Activated naive CD8-positive, alpha-beta T cell treated with anti-CD3 and anti-CD28 coated beads, Interleukin-2, amount 10 ng/mL, durations not matched to agents 7 days and 5 days (primary cell): ENCODE measurements around the gene IKBKE. TPM values are rescaled to one million over a fixed set of nuclear protein-coding genes. Genes with fewer than 3 reads are reported as not detected.

Experiments used
- ATAC-seq: fragments of 150-1000 bp; cut with Tn5 transposase; one replicate; pipeline ENCODE4 v1.10.0; 2021; ENCODE audit warnings: low read depth, moderate library complexity
- POLR2A ChIA-PET: fragments of 350-600 bp; sonication (Branson Sonifier 250); formaldehyde crosslinking; loops from one replicate; lab custom pipeline; 2021; ENCODE audit warnings: antibody characterized with exemption; lab: Charles Lee
- DNase-seq: peaks from one replicate; pipeline ENCODE4 v3.0.0; 2021
- H3K27ac Mint-ChIP-seq: one replicate; pipeline ENCODE4 v1.8.0; 2022; ENCODE audit warnings: mild to moderate bottlenecking, mixed read lengths
- H3K27me3 Mint-ChIP-seq: one replicate; pipeline ENCODE4 v1.8.0; 2022; ENCODE audit warnings: mild to moderate bottlenecking, moderate library complexity, mixed read lengths
- H3K36me3 Mint-ChIP-seq: one replicate; pipeline ENCODE4 v1.8.0; 2021; ENCODE audit warnings: mild to moderate bottlenecking, mixed read lengths
- H3K4me1 Mint-ChIP-seq: one replicate; pipeline ENCODE4 v1.8.0; 2021; ENCODE audit warnings: mixed read lengths
- H3K4me3 Mint-ChIP-seq: one replicate; pipeline ENCODE4 v1.8.0; 2022; ENCODE audit warnings: mild to moderate bottlenecking, moderate library complexity, mixed read lengths
- H3K9me3 Mint-ChIP-seq: one replicate; pipeline ENCODE4 v1.8.0; 2021; ENCODE audit warnings: mixed read lengths
- total RNA-seq, 2 experiments: library from RNA; stranded (reverse); gene quantifications; one replicate each; pipeline ENCODE4 v1.2.3, GENCODE V29; 2021

IKBKE gene
- 10 to 100 TPM; 83.5 to 84.0 TPM for total RNA-seq

GRCh38 chr1:206469933-206470691 is at the start of gene IKBKE:
Gene IKBKE (plus strand): TSS chr1:206470476. CDS start chr1:206473228, 2,752 bp downstream.
- Mint-ChIP-seq H3K27ac (peak within 1 kb of the TSS; percentile 98), H3K4me1 (peaks cover 73% of the 10 kb centered on the region), H3K27me3 (no peaks in the 10 kb centered on the region), H3K4me3 (peak within 1 kb of the TSS; percentile 95), H3K36me3 (peaks cover 18% of the 10 kb centered on the region), H3K9me3 (no peaks in the 10 kb centered on the region)
- DNase-seq (peak; percentile 76), ATAC-seq (peak; percentile 60)
- POLR2A ChIA-PET = interaction anchor here (1.1 to 2.6 kb wide), 15 partner anchors 9 to 142 kb away, joined by 3 to 11 read pairs (median 4); partner anchors contain the start of genes EIF2D and RASSF5

GRCh38 chr1:206421616-206422340 is 48.5 kb upstream of the IKBKE start:
- peaks cover 35% of the 10 kb centered on the region for H3K36me3 Mint-ChIP-seq
- POLR2A ChIA-PET = no interaction called here
- no peak for DNase-seq
- H3K27me3 Mint-ChIP-seq = no peaks in the 10 kb centered on the region
- H3K4me3 Mint-ChIP-seq = no peak overlapping the region
- H3K9me3 Mint-ChIP-seq = no peaks in the 10 kb centered on the region
- H3K4me1 Mint-ChIP-seq = peaks cover 5% of the 10 kb centered on the region
- no peak overlapping the region for H3K27ac Mint-ChIP-seq
- no peak for ATAC-seq

- Mint-ChIP-seq H3K27me3 (no peaks in the 10 kb centered on the region), H3K36me3 (peaks cover 31% of the 10 kb centered on the region), H3K27ac (no peak overlapping the region), H3K4me1 (peaks cover 5% of the 10 kb centered on the region), H3K4me3 (no peak overlapping the region), H3K9me3 (no peaks in the 10 kb centered on the region)
- POLR2A ChIA-PET = no interaction called here
- DNase-seq (no peak), ATAC-seq (no peak)
Measured at GRCh38 chr1:206422525-206422924, 47.8 kb upstream of the IKBKE start.

- Mint-ChIP-seq H3K27ac (no peak overlapping the region), H3K4me3 (no peak overlapping the region), H3K4me1 (peaks cover 11% of the 10 kb centered on the region), H3K36me3 (peaks cover 25% of the 10 kb centered on the region), H3K27me3 (no peaks in the 10 kb centered on the region), H3K9me3 (no peaks in the 10 kb centered on the region)
- POLR2A ChIA-PET = no interaction called here
- DNase-seq (no peak), ATAC-seq (no peak)
Measured at GRCh38 chr1:206427291-206427690, 43.0 kb upstream of the IKBKE start.

GRCh38 chr1:206429421-206429820 is 40.9 kb upstream of the IKBKE start:
- POLR2A ChIA-PET = no interaction called here
- ATAC-seq (no peak), DNase-seq (no peak)
- no peak overlapping the region for H3K4me3 Mint-ChIP-seq
- no peak overlapping the region for H3K27ac Mint-ChIP-seq
- peaks cover 11% of the 10 kb centered on the region for H3K4me1 Mint-ChIP-seq
- no peaks in the 10 kb centered on the region for H3K9me3 Mint-ChIP-seq
- H3K27me3 Mint-ChIP-seq = no peaks in the 10 kb centered on the region
- peaks cover 26% of the 10 kb centered on the region for H3K36me3 Mint-ChIP-seq

GRCh38 chr1:206430031-206430983 is 40.0 kb upstream of the IKBKE start:
- Mint-ChIP-seq H3K9me3 (no peaks in the 10 kb centered on the region), H3K4me1 (peaks cover 11% of the 10 kb centered on the region), H3K27me3 (no peaks in the 10 kb centered on the region), H3K36me3 (peaks cover 34% of the 10 kb centered on the region), H3K27ac (no peak overlapping the region), H3K4me3 (no peak overlapping the region)
- no peak for DNase-seq
- peak; percentile 73 for ATAC-seq
- POLR2A ChIA-PET = no interaction called here

- no peaks in the 10 kb centered on the region for H3K9me3 Mint-ChIP-seq
- POLR2A ChIA-PET = no interaction called here
- no peak overlapping the region for H3K4me3 Mint-ChIP-seq
- no peaks in the 10 kb centered on the region for H3K27me3 Mint-ChIP-seq
- ATAC-seq (no peak), DNase-seq (no peak)
- H3K4me1 Mint-ChIP-seq = peaks cover 8% of the 10 kb centered on the region
- H3K36me3 Mint-ChIP-seq = peaks cover 47% of the 10 kb centered on the region
- no peak overlapping the region for H3K27ac Mint-ChIP-seq
Measured at GRCh38 chr1:206435445-206435844, 34.8 kb upstream of the IKBKE start.

GRCh38 chr1:206438554-206438953 is 31.7 kb upstream of the IKBKE start:
- no peak overlapping the region for H3K4me3 Mint-ChIP-seq
- no peaks in the 10 kb centered on the region for H3K27me3 Mint-ChIP-seq
- no peak for DNase-seq
- peaks cover 3% of the 10 kb centered on the region for H3K4me1 Mint-ChIP-seq
- ATAC-seq = no peak
- no peaks in the 10 kb centered on the region for H3K9me3 Mint-ChIP-seq
- POLR2A ChIA-PET = interaction anchor here (0.7 kb wide), 1 partner anchor 307 kb away, joined by 3 read pairs; no protein-coding TSS in a partner anchor
- H3K36me3 Mint-ChIP-seq = peaks cover 40% of the 10 kb centered on the region
- H3K27ac Mint-ChIP-seq = no peak overlapping the region

- peaks cover 37% of the 10 kb centered on the region for H3K36me3 Mint-ChIP-seq
- no peak for DNase-seq
Measured at GRCh38 chr1:206439205-206439604, 31.1 kb upstream of the IKBKE start.

GRCh38 chr1:206441336-206441967 is 28.8 kb upstream of the IKBKE start:
- POLR2A ChIA-PET = no interaction called here
- no peak overlapping the region for H3K4me3 Mint-ChIP-seq
- peaks cover 31% of the 10 kb centered on the region for H3K36me3 Mint-ChIP-seq
- no peak overlapping the region for H3K27ac Mint-ChIP-seq
- H3K9me3 Mint-ChIP-seq = no peaks in the 10 kb centered on the region
- no peaks in the 10 kb centered on the region for H3K4me1 Mint-ChIP-seq
- H3K27me3 Mint-ChIP-seq = no peaks in the 10 kb centered on the region
- DNase-seq (no peak), ATAC-seq (no peak)

More at GRCh38 chr1:206439205-206439604, 31.1 kb upstream of the IKBKE start:
- H3K4me3 Mint-ChIP-seq = no peak overlapping the region
- H3K27ac Mint-ChIP-seq = no peak overlapping the region
- no peaks in the 10 kb centered on the region for H3K9me3 Mint-ChIP-seq
- peaks cover 3% of the 10 kb centered on the region for H3K4me1 Mint-ChIP-seq
- H3K27me3 Mint-ChIP-seq = no peaks in the 10 kb centered on the region
- no peak for ATAC-seq
- POLR2A ChIA-PET = no interaction called here

GRCh38 chr1:206442101-206442500 is 28.2 kb upstream of the IKBKE start:
- no peak overlapping the region for H3K4me3 Mint-ChIP-seq
- H3K36me3 Mint-ChIP-seq = peaks cover 32% of the 10 kb centered on the region
- POLR2A ChIA-PET = no interaction called here
- no peak overlapping the region for H3K27ac Mint-ChIP-seq
- DNase-seq (no peak), ATAC-seq (no peak)
- no peaks in the 10 kb centered on the region for H3K27me3 Mint-ChIP-seq
- H3K9me3 Mint-ChIP-seq = no peaks in the 10 kb centered on the region
- H3K4me1 Mint-ChIP-seq = no peaks in the 10 kb centered on the region

- no peak for ATAC-seq
- DNase-seq = no peak
- POLR2A ChIA-PET = no interaction called here
- H3K27me3 Mint-ChIP-seq = no peaks in the 10 kb centered on the region
- no peaks in the 10 kb centered on the region for H3K9me3 Mint-ChIP-seq
- H3K4me1 Mint-ChIP-seq = peaks cover 5% of the 10 kb centered on the region
- no peak overlapping the region for H3K27ac Mint-ChIP-seq
- H3K4me3 Mint-ChIP-seq = no peak overlapping the region
- H3K36me3 Mint-ChIP-seq = peaks cover 31% of the 10 kb centered on the region
Measured at GRCh38 chr1:206445116-206445515, 25.2 kb upstream of the IKBKE start.
